ENCODE measurements around the gene ZNF665. TPM values are rescaled to one million over a fixed set of nuclear protein-coding genes. Genes with fewer than 3 reads are reported as not detected.
"Not testable (repeated sequence)": the region's sequence is repeated elsewhere in the genome, so short reads cannot be mapped to it uniquely, and the experiment has no call there.

The ZNF665 gene
- total RNA-seq, result 10 to 100 TPM in 1 of 4 donors, 1 to 10 TPM in 3; 2.1 to 32.1 (median 4.1) TPM

DNA sequence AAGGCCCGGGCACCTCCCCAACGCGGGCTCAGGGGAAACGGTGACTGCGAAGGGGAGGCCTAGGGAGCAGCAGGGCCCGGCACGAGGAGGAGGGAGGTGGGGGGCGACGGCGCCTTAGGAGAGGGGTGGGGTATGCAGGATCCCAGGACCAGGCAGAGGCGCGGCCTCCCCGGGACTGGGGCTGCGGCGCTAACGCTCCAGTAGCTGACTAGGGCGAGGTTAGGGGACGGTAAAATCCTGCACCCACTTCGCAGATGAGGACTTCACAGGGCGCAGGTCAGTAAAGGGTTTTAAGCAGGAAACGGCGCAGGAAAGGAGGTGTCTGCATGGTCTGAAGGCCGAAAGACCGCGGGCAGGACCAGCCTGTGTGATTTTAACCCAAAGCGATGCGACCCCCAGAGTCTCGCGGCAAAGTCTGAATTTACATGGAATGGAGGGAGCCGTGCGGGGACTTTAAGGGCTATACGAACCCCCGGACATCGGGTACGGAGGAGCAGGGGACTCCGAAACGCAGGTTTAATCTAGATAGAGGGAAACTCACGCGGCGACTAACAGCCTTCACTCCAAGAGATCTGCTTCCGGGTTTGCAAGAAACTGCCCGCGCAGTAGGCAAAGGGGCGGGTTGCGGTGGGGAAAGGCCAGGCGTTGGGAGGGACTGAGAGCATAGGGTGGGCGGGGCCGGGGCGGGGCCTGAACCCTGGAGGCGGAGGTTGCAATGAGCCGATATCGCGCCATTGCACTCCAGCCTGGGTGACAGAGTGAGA is at the start of gene ZNF665:
Gene ZNF665 (minus strand): TSS at position 588 of the 764 bp plus-strand sequence. CDS start 10,460 bp downstream, outside the sequence.
- Histone ChIP-seq H3K4me3 (peak within 1 kb of the TSS; percentile 44 to 83), H3K4me1 (peaks cover 0 to 43% (median 4%) of the 10 kb centered on the region in 3 donors), H3K36me3 (peaks cover 0 to 15% of the 10 kb centered on the region in 2 donors), H3K27ac (peak within 1 kb of the TSS; percentile 31 to 86 (median 82)), H3K9me3 (peaks cover 0 to 4% (median 0%) of the 10 kb centered on the region in 3 donors), H3K27me3 (no peaks in the 10 kb centered on the region)
- 0 to 1% methylated on average over 8 to 18 of the region's 53 CpGs for WGBS, 2 donors (ENCODE audit: low coverage in 1 of 2)
- ATAC-seq, result peak; percentile 88
- TF ChIP-seq EP300 (IDR thresholded peaks at IDR 0.05) (no peak), POLR2AphosphoS5 (IDR thresholded peaks at IDR 0.05) (peak; percentile 76), POLR2A (IDR thresholded peaks at IDR 0.05) (peak; percentile 27 to 57)
- TF ChIP-seq, protein P1, sequence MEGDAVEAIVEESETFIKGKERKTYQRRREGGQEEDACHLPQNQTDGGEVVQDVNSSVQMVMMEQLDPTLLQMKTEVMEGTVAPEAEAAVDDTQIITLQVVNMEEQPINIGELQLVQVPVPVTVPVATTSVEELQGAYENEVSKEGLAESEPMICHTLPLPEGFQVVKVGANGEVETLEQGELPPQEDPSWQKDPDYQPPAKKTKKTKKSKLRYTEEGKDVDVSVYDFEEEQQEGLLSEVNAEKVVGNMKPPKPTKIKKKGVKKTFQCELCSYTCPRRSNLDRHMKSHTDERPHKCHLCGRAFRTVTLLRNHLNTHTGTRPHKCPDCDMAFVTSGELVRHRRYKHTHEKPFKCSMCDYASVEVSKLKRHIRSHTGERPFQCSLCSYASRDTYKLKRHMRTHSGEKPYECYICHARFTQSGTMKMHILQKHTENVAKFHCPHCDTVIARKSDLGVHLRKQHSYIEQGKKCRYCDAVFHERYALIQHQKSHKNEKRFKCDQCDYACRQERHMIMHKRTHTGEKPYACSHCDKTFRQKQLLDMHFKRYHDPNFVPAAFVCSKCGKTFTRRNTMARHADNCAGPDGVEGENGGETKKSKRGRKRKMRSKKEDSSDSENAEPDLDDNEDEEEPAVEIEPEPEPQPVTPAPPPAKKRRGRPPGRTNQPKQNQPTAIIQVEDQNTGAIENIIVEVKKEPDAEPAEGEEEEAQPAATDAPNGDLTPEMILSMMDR (IDR thresholded peaks at IDR 0.05), result no peak

DNA sequence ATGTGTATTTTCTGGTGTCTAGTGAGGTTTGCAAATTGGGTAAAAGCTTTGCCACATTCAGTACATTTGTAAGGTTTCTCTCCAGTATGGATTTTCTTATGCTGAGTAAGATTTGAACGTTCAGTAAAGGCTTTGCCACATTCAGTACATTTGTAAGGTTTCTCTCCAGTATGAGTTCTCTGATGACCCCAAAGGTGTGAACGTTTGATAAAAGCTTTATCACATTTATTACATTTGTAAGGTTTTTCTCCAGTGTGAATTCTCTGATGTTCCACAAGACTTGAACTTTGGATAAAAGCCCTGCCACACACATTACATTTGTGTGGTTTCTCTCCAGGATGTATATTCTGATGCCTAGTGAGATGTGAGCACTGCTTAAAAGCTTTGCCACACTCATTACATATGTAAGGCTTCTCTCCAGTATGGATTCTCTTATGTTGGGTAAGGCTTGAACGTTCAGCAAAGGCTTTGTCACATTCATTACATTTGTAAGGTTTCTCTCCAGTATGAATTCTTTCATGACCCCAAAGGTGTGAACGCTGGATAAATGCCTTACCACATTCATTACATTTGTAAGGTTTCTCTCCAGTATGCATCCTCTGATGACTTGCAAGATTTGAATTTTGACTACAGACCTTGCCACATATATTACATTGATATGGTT is 44.1 kb upstream of the ZNF665 start:
- 90 to 95% methylated on average over 4 of the region's 4 CpGs for WGBS, 2 donors (ENCODE audit: low coverage in 1 of 2)
- Histone ChIP-seq H3K9me3 (peaks cover 4 to 100% (median 13%) of the 10 kb centered on the region in 3 donors), H3K27ac (no peak overlapping the region)

DNA sequence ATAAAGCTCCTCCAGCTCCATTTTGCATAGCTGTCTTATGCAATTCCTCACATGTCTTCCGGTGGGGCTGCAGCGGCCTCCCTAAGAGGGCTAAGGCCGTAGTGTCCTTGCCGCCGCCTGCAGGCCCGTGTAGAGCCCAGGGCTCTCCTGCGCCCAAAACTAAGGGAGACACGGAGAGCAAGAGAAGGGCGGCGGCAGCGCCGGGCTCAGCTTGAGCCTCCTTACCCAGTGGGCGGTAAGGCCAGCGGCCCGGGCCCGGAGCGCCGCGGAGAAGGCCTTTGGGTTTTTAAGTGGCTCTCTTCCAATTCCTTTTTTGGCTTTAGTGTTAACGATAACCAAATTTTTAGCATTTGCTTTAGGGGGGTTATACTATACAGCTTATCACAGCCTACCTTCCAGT is 31.4 kb upstream of the ZNF665 start:
- Histone ChIP-seq H3K27ac (no peak overlapping the region), H3K4me1 (no peaks in the 10 kb centered on the region), H3K9me3 (peaks cover 0 to 91% (median 8%) of the 10 kb centered on the region in 3 donors), H3K4me3 (no peak overlapping the region), H3K27me3 (no peaks in the 10 kb centered on the region), H3K36me3 (peaks cover 0 to 10% of the 10 kb centered on the region in 2 donors)
- WGBS, 2 donors (ENCODE audit: low coverage in 1 of 2), result 98% methylated on average over 11 of the region's 20 CpGs; no CpG with 5 or more reads in 1 of the 2 donors
- ATAC-seq, result no peak
- TF ChIP-seq POLR2AphosphoS5 (IDR thresholded peaks at IDR 0.05) (no peak), POLR2A (IDR thresholded peaks at IDR 0.05) (no peak), EP300 (IDR thresholded peaks at IDR 0.05) (no peak)
- TF ChIP-seq, protein P1 (IDR thresholded peaks at IDR 0.05), result no peak

More for the DNA sequence above, 44.1 kb upstream of the ZNF665 start:
- TF ChIP-seq POLR2A (IDR thresholded peaks at IDR 0.05), result no peak
- no peak for TF ChIP-seq EP300 (IDR thresholded peaks at IDR 0.05)
- TF ChIP-seq POLR2AphosphoS5 (IDR thresholded peaks at IDR 0.05), result no peak
- TF ChIP-seq, protein P1 (IDR thresholded peaks at IDR 0.05), result no peak
- Histone ChIP-seq H3K27me3 (no peaks in the 10 kb centered on the region), H3K36me3 (peaks cover 29 to 63% of the 10 kb centered on the region in 2 donors), H3K4me3 (no peak overlapping the region), H3K4me1 (no peaks in the 10 kb centered on the region)
- no peak for ATAC-seq

DNA sequence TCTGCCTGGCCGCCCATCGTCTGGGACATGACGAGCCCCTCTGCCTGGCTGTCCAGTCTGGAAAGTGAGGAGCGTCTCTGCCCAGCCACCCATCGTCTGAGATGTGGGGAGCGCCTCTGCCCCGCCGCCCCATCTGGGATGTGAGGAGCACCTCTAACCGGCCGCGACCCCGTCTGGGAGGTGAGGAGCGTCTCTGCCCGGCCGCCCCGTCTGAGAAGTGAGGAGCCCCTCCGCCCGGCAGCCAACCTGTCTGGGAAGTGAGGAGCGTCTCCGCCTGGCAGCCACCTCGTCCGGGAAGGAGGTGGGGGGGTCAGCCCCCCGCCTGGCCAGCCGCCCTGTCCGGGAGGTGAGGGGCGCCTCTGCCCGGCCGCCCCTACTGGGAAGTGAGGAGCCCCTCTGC is 29.6 kb upstream of the ZNF665 start:
- not testable (repeated sequence) for H3K27me3 ChIP-seq, H3K36me3 ChIP-seq, H3K4me3 ChIP-seq, ATAC-seq, H3K27ac ChIP-seq, H3K4me1 ChIP-seq
- H3K9me3 ChIP-seq, result peaks cover 0 to 91% (median 8%) of the 10 kb centered on the region in 3 donors
- no CpG with 5 or more reads among the region's 28 CpGs for WGBS, 2 donors (ENCODE audit: low coverage in 1 of 2)

DNA sequence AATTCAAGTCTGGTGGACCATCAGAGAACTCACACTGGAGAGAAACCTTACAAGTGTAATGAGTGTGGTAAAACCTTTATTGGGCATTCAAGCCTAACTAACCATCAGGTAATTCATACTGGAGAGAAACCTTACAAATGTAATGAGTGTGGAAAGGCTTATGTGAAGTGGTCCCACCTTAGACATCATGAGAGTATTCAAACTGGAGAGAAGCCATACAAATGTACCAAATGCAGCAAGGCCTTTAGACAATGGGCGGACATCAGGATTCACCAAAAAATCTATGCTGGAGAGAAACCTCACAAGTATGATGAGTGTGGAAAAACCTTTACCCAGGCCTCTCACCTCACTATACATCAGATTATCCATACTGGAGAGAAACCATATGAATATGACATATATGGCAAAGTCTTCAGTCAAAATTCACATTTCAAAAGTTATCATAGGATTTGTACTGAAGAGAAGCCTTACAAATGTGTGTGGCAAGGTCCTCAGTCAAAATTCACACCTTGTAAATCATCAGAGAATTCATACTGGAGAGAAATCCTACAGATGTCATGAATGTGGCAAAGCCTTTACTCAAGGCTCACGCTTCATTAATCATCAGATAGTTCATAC is 19.7 kb upstream of the ZNF665 start:
- H3K9me3 ChIP-seq, result peaks cover 14 to 100% (median 22%) of the 10 kb centered on the region in 3 donors
- H3K27me3 ChIP-seq, result no peaks in the 10 kb centered on the region
- H3K27ac ChIP-seq, result no peak overlapping the region
- no peak overlapping the region for H3K4me3 ChIP-seq
- 92 to 100% methylated on average over 2 of the region's 2 CpGs for WGBS, 2 donors (ENCODE audit: low coverage in 1 of 2)
- TF ChIP-seq EP300 (IDR thresholded peaks at IDR 0.05) (no peak), POLR2AphosphoS5 (IDR thresholded peaks at IDR 0.05) (no peak), POLR2A (IDR thresholded peaks at IDR 0.05) (no peak)
- TF ChIP-seq, protein P1 (IDR thresholded peaks at IDR 0.05), result no peak
- ATAC-seq, result no peak
- H3K36me3 ChIP-seq, result peaks cover 4 to 47% of the 10 kb centered on the region in 2 donors
- H3K4me1 ChIP-seq, result no peaks in the 10 kb centered on the region

DNA sequence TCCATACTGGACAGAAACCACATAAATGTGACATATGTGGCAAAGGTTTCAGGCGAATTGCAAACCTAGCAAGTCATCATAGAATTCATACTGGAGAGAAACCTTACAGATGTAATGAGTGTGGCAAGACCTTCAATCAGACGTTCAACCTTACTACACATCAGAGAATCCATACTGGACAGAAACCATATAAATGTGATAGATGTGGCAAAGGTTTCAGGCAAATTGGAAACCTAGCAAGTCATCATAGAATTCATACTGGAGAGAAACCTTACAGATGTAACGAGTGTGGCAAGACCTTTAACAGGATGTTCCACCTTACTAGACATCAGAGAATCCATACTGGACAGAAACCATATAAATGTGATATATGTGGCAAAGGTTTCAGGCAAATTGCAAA is 18.4 kb upstream of the ZNF665 start:
- H3K4me3 ChIP-seq, H3K27me3 ChIP-seq, H3K4me1 ChIP-seq, ATAC-seq, H3K27ac ChIP-seq: not testable (repeated sequence)
- Histone ChIP-seq H3K36me3 (peaks cover 4 to 59% of the 10 kb centered on the region in 2 donors), H3K9me3 (peaks cover 10 to 100% (median 22%) of the 10 kb centered on the region in 3 donors)
- 72 to 100% methylated on average over 2 to 3 of the region's 3 CpGs for WGBS, 2 donors (ENCODE audit: low coverage in 1 of 2)
